Measurements from ENCODE around the gene SMURF1.
A peak's percentile ranks its signal among the peaks of the same experiment; 100 is the strongest.

Gene SMURF1

DNA sequence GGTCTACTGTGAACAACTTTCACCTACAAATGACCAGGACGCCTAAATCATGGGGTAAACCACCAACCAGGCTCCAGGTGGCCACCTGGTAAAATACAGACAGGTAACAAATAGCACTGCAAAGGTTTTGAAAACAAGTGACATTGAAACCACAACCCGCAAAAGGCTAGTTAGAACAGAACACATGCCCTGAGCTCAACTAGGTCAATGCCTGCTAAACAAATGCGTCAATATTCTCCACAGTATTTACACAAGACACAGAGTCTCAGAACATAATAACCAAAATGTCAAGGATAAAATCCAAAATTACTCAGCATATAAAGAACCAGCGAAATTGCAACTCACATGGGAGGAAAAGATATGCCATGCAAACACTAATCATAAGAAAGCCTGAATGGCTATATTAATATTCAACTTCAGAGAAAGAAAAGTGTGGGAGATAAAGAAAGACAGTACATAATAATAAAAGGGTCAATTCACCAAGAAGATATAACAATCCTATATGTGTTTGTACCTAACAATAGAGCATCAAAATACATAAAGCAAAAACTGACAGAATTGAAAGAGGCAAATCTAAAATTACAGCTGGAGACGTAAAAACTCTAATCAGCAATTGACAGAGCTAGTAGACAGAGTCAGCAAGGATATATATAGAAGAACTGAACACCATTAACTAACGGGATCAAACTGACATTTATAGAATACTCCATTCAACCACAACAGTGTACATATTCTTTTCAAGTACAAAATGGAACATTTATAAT, 47.6 kb downstream of the SMURF1 start:
- FAIRE-seq = peak; percentile 96

DNA sequence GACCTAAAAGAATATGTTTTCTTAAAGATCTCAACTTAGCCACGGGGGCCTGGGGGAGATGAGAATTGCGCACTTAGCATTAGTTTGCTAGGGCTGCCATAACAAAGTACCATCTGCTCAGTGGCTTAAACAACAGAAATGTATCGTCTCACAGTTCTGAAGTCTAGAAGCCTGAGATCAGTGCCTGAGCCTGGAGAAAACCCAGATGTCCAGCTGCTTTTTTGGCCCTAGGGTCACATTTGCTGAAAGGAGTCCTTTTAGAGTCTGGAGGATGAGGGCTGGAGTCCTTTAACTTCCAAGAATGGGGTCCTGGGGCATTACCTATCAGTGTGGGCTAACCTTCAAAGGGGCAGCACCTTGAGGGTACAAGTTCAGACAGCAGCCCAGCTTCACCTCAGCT, 48.2 kb downstream of the SMURF1 start:
- FAIRE-seq = no peak

DNA sequence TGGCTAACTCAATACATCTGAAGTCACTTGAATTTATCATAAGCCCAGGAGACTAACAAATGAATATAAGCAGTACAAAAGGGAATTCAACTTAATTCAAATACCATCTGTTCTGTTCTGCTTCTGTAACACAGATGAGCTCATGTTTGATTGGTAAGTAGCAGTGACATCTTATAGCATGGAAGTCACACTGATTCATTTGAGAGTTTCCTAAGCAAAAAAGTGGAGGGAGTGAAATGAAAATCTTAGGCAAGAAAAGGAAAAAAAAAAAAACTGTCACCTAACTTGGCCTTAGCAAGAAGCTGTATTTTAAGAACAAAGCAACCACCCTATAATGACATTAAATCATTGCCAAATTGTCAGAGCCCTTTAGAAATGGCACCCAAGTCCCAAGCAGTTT, 49.5 kb downstream of the SMURF1 start:
- FAIRE-seq = no peak

DNA sequence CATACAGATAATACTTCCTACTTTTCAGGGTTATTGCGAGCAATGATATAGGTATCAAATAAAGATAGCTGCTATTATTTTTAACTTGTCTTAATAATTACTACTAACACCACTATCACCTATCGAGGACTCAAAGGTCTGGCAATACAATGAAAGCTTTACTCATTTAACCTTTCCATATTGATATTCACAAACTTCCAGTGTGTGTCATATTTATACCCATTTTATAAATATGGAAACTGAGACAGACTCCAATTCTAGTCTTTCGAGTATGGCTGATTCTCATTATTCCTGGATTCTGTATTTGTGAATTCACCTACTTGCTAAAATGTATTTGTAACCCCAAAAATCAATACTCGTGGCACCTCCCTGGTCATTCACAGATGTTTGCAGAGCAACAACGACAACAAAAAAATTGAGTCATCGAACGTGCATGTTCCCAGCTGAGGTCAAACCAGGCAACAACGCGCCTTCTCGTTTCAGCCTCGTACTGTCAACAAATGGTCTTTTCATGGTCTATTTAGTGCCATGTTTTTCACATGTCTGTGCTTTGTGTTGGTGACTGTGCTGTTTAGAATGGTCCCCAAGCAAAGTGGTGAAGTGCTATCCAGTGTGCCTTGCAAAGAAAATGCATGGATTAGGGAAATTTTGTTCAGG, 51.7 kb downstream of the SMURF1 start:
- FAIRE-seq = peak; percentile 90

DNA sequence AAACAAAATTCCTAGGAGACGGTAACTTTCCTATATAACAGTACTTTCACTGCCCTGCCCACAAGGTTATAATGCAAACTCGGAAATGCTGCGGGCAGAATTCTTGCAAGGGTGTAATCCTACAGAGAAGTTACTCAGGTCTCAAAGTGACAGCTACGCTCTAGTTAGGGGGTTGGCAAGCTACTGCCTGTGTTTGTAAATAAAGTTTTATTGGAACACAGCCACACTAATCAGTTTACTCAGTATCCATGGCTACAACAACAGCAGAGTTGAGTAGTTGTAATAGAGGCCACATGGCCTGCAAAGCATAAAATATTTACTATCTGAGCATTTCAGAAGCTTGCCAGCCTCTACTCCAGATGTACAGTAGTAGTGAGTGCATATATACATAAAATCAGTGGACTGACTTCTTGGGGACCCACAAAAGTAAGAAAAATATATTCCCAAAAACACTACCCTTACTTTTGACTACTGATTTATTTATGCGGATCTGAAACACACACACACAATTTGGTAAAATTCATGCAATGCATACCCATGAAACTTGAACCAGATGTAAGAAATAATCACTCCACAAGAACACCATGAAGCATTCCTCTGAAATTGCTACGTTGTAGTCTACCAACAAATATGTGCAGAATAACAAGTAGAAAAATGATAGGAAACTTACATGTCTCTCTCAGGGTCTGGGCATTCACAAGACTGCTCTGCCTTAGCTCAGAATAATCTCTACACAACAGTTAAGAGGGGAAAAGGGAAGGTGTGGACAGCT, 53.0 kb downstream of the SMURF1 start:
- no peak for FAIRE-seq

DNA sequence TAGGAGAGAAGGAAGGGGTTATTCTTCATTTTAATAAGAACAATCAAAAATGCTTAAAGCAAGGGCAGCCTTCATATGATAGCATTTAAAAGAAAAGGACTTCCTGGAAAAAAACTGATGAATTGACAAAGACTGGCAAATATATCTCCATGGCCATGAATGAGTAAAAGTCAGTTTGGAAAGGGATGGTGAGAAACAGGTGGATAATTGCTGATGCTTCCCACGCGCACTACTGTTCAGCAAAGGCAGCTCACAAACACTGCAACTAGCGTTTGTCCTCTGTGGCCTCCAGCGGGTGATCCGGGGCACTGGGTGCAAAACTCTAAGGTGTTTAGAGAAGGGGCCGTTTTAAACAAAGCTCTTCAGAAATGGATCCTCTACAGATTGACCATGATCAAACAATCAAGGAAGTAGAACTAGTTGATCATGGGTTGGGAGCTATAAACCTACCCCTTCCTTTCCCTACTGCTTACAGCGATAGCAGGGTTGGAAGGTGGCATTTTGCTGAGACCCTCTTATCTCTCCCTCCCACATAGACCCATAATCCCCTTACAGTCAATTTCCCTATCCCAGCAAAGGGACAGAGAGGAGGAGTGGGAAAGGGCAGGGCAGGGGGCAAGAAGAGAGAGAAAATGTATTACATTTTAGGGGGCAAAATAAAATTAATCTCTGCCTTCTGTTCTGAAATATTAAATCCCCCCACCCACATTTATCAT, 53.8 kb downstream of the SMURF1 start:
- FAIRE-seq = no peak

DNA sequence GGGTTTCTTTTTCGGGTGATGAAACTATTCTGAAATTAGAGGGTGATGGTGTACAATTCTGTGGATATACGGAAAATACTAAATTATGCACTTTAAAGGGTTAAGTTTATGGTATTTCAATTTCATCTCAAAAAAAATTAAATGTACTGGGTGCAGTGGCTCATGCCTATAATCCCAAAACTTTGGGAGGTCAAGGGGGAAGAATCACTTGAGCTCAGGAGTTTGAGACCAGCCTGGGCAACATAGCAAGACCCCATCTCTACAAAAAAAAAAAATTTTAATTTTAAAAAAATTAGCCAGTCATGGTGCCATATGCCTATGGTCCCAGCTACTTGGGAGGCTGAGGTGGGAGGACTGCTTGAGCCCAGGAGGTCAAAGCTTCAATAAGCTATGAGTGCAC, 57.0 kb downstream of the SMURF1 start:
- no peak for FAIRE-seq

DNA sequence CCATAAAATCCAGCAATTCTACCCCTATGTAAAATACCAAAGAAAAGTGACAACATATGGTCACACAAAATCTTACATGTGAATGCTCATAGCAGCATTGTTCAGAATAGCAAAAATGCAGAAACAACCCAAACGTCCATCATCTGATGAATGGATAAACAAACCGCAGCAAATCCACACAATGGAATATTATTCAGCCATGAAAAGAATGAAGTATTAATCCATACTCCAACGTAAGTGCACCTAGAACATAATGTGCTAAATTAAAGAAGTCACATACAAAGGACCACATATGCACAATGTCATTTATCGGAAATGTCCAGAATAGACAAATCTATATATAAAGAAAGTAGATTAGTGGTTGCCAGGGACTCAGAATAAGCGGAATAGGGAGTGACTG, 57.4 kb downstream of the SMURF1 start:
- no peak for FAIRE-seq

DNA sequence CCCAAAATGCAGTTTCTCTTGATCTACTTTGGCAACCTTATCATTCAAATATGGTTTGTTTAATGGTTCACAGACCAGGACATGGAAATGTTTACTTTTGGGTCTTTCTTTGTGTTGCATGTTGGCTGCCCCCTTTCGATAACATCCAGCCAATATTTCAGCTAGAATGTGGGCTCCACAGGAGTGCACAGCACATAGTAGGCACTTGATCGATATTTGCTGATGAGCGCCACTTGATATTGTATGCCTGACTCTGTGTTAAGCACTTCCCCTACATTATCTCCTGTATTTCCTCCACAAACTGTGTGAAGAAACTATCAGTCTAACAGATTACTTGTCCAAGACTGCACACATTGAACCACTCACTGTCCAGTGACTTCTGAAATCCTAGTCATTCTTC, 60.2 kb downstream of the SMURF1 start:
- FAIRE-seq = no peak

DNA sequence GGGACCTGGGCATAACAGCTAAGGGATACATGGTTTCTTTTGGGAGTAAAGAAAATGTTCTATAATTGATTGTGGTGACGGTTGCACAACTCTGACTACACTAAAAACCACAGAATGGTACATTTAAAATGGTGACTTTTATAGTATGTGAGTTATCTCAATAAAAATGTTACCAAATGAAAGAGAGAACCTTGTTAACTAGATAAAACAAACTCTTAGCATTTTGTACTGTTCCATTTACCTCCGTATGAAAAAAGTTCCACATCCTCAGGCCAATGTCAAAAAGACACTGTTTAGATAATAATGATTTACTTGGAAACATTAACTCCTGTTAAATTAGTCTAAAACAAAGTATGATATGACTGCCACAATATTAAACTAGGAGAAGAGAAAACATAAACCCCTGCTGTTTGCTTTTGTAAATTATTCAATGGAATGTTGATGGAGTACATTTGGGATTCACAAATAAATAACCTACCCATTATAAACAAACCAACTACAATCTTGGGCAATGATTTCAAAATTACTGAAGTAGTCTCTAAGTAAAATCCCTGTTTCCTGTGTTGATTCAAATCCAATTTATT, 60.7 kb downstream of the SMURF1 start:
- no peak for FAIRE-seq

DNA sequence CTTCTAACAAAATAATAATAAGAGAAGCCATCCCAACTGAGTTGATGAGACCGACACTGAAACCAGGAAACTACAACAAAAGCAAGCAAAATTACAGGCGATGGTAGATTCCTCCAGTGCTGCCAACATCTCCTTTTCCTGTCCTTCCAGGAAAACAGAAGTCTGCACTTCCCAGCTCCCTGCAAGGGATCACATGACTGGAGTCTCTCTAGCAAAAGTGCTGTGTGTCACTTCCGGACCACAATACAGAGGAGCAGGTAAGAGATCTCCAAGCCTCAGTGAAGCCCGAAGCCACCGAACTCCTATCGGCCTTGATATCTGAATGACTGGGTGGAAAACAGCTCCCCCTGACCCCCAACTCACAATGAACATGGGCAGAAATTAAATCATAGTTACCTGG, 63.2 kb downstream of the SMURF1 start:
- no peak for FAIRE-seq

DNA sequence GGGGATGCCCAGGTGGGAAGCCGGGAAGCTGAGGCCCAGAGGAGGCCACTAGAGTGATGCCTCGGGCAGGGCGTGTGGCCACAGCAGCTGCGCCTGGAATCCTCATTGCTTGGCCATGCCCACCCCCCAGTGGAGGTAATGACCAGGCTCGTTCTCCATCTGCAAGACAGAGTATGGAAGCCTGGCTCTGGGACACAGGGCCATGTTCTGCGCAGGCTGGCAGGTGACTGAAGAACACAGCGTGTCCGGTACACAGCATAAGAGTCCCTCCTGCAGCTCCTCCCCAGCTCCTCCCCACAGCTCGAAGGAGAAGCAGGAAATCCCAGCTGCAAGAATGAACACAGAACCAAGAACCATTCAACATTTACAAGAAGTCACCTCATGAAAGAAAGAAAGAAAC, 64.8 kb downstream of the SMURF1 start:
- FAIRE-seq = no peak

DNA sequence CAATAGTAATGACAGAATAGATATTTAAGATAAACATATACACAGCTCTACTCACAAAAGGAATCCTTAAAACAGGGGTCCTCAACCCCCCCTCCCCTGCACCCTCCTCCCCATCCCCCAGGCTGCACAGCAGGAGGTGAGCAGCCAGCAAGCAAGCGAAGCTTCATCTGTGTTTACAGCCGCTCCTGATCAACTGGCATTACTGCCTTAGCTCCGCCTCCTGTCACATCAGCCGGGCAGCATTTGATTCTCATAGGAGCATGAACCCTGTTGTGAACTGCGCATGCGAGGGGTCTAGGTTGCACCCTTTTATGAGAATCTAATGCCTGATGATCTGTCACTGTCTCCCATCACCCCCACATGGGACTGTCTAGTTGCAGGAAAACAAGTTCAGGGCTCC, 65.5 kb downstream of the SMURF1 start:
- no peak for FAIRE-seq

DNA sequence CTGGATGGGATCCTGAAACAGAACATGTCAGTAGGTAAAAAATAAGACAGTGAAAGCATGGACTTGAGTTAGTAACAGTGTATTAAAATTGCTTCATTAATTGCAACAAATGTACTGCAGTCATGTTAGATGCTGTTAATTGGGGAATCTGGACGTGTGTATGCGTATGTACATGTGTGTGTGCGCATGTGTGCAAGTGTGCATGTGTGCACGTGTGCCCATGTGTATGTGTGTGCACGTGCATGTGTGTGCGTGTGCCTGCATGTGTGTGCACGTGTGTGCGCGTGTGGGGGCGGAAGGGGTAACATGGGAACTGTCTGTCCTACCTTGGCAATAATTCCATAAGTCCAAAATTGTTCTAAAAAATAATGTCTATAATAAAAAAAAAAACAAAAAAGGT, 67.3 kb downstream of the SMURF1 start:
- no peak for FAIRE-seq

DNA sequence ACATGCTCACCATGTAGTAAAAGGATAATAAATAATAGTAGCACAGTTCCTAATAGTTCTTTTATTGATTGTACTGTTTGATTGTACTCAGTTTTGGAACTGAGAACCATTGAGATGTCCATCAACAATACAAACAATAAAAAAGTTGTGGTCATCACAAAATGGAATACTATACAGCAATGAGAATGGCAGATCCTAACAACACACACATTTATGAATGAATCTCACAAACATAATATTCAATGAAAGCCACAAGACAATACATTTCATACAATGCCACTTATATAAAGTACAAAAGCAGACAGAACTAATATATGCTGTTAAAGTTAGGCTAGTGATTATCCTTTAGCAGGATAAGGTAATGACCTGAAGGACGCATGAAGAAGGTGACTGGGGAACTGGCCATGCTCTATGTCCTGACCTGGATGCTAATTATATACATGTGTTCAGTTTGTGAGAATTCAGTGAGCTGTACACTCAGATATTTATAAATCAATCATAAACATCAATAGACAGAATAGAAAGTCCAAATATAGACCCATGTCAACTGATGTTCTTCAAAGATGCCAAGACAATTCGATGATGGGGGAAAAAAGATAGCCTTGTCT, 70.0 kb downstream of the SMURF1 start:
- no peak for FAIRE-seq

DNA sequence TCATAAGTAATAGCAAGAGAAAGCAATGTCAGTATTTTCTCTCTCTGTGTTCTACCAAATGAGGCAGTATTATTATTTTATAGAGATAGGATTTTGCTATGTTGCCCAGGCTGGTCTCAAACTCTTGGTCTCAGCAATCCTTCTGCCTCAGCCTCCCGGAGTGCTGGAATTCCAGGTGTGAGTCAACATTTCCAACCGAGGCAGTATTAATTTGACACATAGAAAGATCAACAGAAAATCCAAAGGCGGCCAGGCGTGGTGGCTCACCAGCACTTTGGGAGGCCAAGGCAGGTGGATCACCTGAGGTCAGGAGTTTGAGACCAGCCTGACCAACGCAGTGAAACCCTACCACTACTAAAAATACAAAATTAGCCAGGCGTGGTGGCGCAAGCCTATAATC, 71.8 kb downstream of the SMURF1 start:
- FAIRE-seq = no peak

DNA sequence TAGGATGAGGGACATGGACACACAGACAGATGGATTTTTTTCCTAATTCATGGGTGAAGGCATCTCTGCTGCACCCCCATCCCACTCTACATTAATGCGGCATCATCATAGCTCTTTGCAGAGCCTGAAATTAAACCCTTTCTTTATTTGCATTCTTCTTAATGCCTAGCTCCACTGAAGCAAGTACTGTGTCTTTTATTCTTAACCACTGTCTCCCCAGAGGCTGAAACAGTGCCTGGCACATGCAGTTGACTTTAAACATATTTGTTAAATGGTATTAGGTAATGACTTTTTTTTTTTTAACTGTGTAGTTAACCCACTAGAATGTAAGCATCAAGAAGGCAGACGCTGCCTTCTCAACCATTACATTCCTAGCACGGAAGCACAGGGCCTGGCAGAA, 73.5 kb downstream of the SMURF1 start:
- FAIRE-seq = no peak

DNA sequence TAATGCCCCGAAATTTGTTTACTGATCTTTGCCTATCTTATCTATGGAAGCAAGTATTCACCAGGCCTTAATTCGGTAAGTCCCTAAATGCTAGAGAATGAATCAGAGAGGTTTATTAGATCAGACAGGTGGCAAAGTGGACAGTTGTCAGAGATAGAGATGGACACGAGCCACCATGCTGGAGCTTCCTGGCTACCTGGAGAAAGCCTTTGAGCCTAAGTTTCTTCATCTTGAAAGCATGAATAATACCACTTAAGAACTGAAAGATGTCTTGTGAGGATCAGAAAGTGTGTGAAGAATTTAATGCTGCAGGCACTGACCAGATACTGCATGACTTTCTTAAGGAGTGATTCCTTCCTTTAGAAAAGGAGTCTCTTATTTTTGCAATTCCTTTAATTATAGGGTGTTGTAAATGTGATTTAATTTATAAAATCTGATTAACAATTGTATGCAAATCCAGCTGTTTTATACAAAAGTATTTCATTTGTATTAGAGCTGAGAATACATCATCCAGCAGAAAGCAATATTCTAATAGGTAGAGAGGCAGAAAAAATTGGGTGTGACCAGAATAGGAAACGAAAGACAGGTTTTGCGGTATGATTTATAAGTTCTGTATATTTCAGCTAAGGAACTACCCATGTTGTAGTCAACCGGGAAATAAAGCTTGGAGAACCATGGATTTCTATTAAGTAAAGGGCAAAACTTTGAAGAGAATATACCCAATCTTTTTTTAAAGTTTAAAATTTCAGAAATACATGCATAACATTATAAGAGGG, 82.7 kb downstream of the SMURF1 start:
- no peak for FAIRE-seq

DNA sequence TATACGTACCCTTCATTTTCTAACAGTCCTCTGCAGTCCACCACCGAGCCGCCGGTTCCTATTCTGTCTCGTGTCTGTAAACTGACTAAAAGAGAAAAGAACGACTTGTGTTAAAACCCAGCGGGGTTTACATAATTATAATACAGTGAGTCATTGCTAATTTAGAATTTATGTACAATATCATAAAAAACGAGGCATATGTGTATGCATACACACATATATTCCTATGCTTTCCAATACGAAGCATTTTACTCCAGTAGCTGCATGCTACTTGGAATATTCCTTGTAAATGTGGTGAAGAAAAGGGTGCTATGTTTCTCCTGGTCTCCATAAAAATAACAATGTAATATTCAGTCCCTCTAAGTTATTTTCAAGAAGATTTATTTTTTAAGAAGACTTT, 89.1 kb downstream of the SMURF1 start:
- no peak for FAIRE-seq

DNA sequence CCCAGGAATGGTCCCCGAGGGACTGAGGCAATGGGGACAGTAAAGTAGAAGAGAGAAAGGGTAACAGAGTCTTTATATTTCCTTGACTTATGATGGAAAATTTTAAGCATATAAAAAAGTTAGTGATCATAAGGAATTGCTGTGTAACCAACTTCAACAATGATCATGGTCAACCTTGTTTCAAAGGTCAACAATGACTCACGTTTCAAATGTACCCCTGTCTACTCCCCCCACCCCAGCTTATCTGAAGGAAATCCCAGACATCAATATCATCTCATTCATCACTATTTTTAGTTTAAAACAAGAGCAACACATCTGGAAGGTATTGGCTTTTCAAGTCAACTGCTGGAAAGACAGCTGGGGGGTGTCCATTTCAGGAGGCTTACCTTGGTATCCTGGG, 92.9 kb downstream of the SMURF1 start:
- no peak for FAIRE-seq

DNA sequence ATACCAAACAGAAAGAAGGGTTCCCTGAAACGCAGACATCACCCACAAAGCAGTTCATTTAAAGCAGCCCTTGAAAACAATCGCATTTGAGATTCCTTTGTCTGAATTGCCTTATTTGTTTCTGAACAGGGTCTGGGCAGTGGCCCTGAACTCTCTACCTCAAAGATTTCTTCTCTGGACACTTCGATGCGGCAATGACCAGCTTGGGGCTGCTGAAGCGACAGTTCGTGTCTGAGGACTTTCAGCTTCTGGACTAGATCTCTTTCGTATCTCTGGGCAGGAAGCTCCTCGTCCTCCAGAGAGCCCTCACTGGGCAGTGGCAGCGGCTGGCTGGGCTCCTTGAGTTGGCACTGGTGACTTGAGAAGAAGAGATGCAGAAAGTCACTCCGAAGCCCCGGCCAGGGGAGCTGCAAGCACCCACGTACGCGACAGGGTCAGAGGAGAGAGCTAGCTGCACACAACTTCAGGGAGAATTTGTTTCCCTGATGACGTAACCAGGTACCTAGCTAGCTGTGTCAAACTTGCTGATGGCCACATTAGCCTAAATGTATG, 96.3 kb downstream of the SMURF1 start:
- no peak for FAIRE-seq

All from islet of Langerhans (tissue), 1 donor.